Measurements from ENCODE around the gene KCNIP3.
A peak's percentile ranks its signal among the peaks of the same experiment; 100 is the strongest.

KCNIP3 gene

GRCh38 chr2:95332036-95332435 lies 34.9 kb downstream of the KCNIP3 start:
- CTCF ChIA-PET: no interaction called here
- Mint-ChIP-seq H3K9me3 (no peaks in the 10 kb centered on the region), H3K36me3 (no peaks in the 10 kb centered on the region), H3K4me3 (no peak overlapping the region), H3K27me3 (peaks cover 7% of the 10 kb centered on the region), H3K4me1 (no peaks in the 10 kb centered on the region), H3K27ac (no peak overlapping the region)
- no peak for DNase-seq

- CTCF ChIA-PET: no interaction called here
- no peaks in the 10 kb centered on the region for H3K9me3 Mint-ChIP-seq
- no peaks in the 10 kb centered on the region for H3K4me1 Mint-ChIP-seq
- DNase-seq: no peak
- H3K27me3 Mint-ChIP-seq: peaks cover 11% of the 10 kb centered on the region
- no peak overlapping the region for H3K27ac Mint-ChIP-seq
- no peaks in the 10 kb centered on the region for H3K36me3 Mint-ChIP-seq
- H3K4me3 Mint-ChIP-seq: no peak overlapping the region
Observed at GRCh38 chr2:95333056-95333455, 35.9 kb downstream of the KCNIP3 start.

GRCh38 chr2:95333888-95334338 lies 36.8 kb downstream of the KCNIP3 start:
- Mint-ChIP-seq H3K4me1 (no peaks in the 10 kb centered on the region), H3K27me3 (peaks cover 11% of the 10 kb centered on the region), H3K36me3 (no peaks in the 10 kb centered on the region), H3K9me3 (no peaks in the 10 kb centered on the region), H3K27ac (no peak overlapping the region), H3K4me3 (no peak overlapping the region)
- no peak for DNase-seq
- CTCF ChIA-PET: no interaction called here

- no peak for DNase-seq
- H3K4me1 Mint-ChIP-seq: no peaks in the 10 kb centered on the region
- H3K36me3 Mint-ChIP-seq: no peaks in the 10 kb centered on the region
- CTCF ChIA-PET: no interaction called here
- peaks cover 11% of the 10 kb centered on the region for H3K27me3 Mint-ChIP-seq
- H3K4me3 Mint-ChIP-seq: no peak overlapping the region
- no peak overlapping the region for H3K27ac Mint-ChIP-seq
- H3K9me3 Mint-ChIP-seq: no peaks in the 10 kb centered on the region
Observed at GRCh38 chr2:95334916-95335641, 37.9 kb downstream of the KCNIP3 start.

- Mint-ChIP-seq H3K36me3 (no peaks in the 10 kb centered on the region), H3K9me3 (no peaks in the 10 kb centered on the region), H3K27ac (no peak overlapping the region), H3K27me3 (peaks cover 16% of the 10 kb centered on the region), H3K4me3 (no peak overlapping the region), H3K4me1 (no peaks in the 10 kb centered on the region)
- CTCF ChIA-PET: no interaction called here
- DNase-seq: no peak
Observed at GRCh38 chr2:95336406-95336805, 39.3 kb downstream of the KCNIP3 start.

GRCh38 chr2:95337829-95338228 lies 40.7 kb downstream of the KCNIP3 start:
- H3K4me3 Mint-ChIP-seq: no peak overlapping the region
- no peak for DNase-seq
- H3K4me1 Mint-ChIP-seq: no peaks in the 10 kb centered on the region
- CTCF ChIA-PET: no interaction called here
- H3K9me3 Mint-ChIP-seq: no peaks in the 10 kb centered on the region
- H3K27ac Mint-ChIP-seq: no peak overlapping the region
- peaks cover 30% of the 10 kb centered on the region for H3K27me3 Mint-ChIP-seq
- H3K36me3 Mint-ChIP-seq: no peaks in the 10 kb centered on the region

GRCh38 chr2:95342556-95343320 lies 45.6 kb downstream of the KCNIP3 start:
- H3K36me3 Mint-ChIP-seq: no peaks in the 10 kb centered on the region
- peaks cover 7% of the 10 kb centered on the region for H3K4me1 Mint-ChIP-seq
- H3K27ac Mint-ChIP-seq: no peak overlapping the region
- H3K9me3 Mint-ChIP-seq: no peaks in the 10 kb centered on the region
- DNase-seq: peak; percentile 2
- H3K4me3 Mint-ChIP-seq: no peak overlapping the region
- CTCF ChIA-PET: no interaction called here
- H3K27me3 Mint-ChIP-seq: peaks cover 64% of the 10 kb centered on the region

GRCh38 chr2:95343429-95344214 lies 46.5 kb downstream of the KCNIP3 start:
- CTCF ChIA-PET: interaction anchor here (1.5 kb wide), 1 partner anchor 10 kb away, joined by 4 read pairs; no protein-coding TSS in a partner anchor
- Mint-ChIP-seq H3K4me1 (peaks cover 7% of the 10 kb centered on the region), H3K27me3 (peaks cover 71% of the 10 kb centered on the region), H3K4me3 (no peak overlapping the region), H3K9me3 (no peaks in the 10 kb centered on the region), H3K36me3 (no peaks in the 10 kb centered on the region), H3K27ac (no peak overlapping the region)
- peak; percentile 6 for DNase-seq

GRCh38 chr2:95344215-95344583 lies 47.1 kb downstream of the KCNIP3 start:
- CTCF ChIA-PET: interaction anchor here (1.5 to 2.3 kb wide), 2 partner anchors 9 to 45 kb away, joined by 4 to 7 read pairs; no protein-coding TSS in a partner anchor
- peaks cover 7% of the 10 kb centered on the region for H3K4me1 Mint-ChIP-seq
- no peak overlapping the region for H3K4me3 Mint-ChIP-seq
- no peaks in the 10 kb centered on the region for H3K9me3 Mint-ChIP-seq
- H3K27me3 Mint-ChIP-seq: peaks cover 77% of the 10 kb centered on the region
- H3K36me3 Mint-ChIP-seq: no peaks in the 10 kb centered on the region
- no peak for DNase-seq
- H3K27ac Mint-ChIP-seq: no peak overlapping the region

GRCh38 chr2:95344656-95345055 lies 47.5 kb downstream of the KCNIP3 start:
- H3K4me1 Mint-ChIP-seq: peaks cover 7% of the 10 kb centered on the region
- no peaks in the 10 kb centered on the region for H3K36me3 Mint-ChIP-seq
- H3K9me3 Mint-ChIP-seq: no peaks in the 10 kb centered on the region
- CTCF ChIA-PET: interaction anchor here (0.6 to 2.3 kb wide), 10 partner anchors 9 to 322 kb away, joined by 3 to 7 read pairs (median 4); partner anchors contain the start of gene MAL
- no peak overlapping the region for H3K27ac Mint-ChIP-seq
- no peak overlapping the region for H3K4me3 Mint-ChIP-seq
- no peak for DNase-seq
- H3K27me3 Mint-ChIP-seq: peaks cover 81% of the 10 kb centered on the region

GRCh38 chr2:95345081-95345562 lies 48.0 kb downstream of the KCNIP3 start:
- Mint-ChIP-seq H3K36me3 (no peaks in the 10 kb centered on the region), H3K4me1 (peaks cover 7% of the 10 kb centered on the region), H3K4me3 (peak overlapping the region; percentile 50), H3K27ac (no peak overlapping the region), H3K27me3 (peaks cover 84% of the 10 kb centered on the region), H3K9me3 (no peaks in the 10 kb centered on the region)
- no peak for DNase-seq
- CTCF ChIA-PET: interaction anchor here (0.6 to 2.3 kb wide), 10 partner anchors 8 to 322 kb away, joined by 3 to 7 read pairs (median 4); partner anchors contain the start of gene MAL

- H3K27ac Mint-ChIP-seq: no peak overlapping the region
- H3K36me3 Mint-ChIP-seq: no peaks in the 10 kb centered on the region
- H3K9me3 Mint-ChIP-seq: no peaks in the 10 kb centered on the region
- CTCF ChIA-PET: interaction anchor here (0.7 to 2.3 kb wide), 9 partner anchors 8 to 323 kb away, joined by 3 to 7 read pairs (median 4); partner anchors contain the start of gene MAL
- H3K4me3 Mint-ChIP-seq: peak overlapping the region; percentile 66
- H3K4me1 Mint-ChIP-seq: peaks cover 7% of the 10 kb centered on the region
- H3K27me3 Mint-ChIP-seq: peaks cover 88% of the 10 kb centered on the region
- peak; percentile 69 for DNase-seq
Observed at GRCh38 chr2:95345563-95346230, 48.5 kb downstream of the KCNIP3 start.

GRCh38 chr2:95346231-95346737 lies 49.1 kb downstream of the KCNIP3 start:
- CTCF ChIA-PET: interaction anchor here (2.3 kb wide), 1 partner anchor 43 kb away, joined by 7 read pairs; no protein-coding TSS in a partner anchor
- no peak overlapping the region for H3K27ac Mint-ChIP-seq
- no peaks in the 10 kb centered on the region for H3K9me3 Mint-ChIP-seq
- H3K4me3 Mint-ChIP-seq: no peak overlapping the region
- peaks cover 87% of the 10 kb centered on the region for H3K27me3 Mint-ChIP-seq
- no peaks in the 10 kb centered on the region for H3K36me3 Mint-ChIP-seq
- H3K4me1 Mint-ChIP-seq: peaks cover 7% of the 10 kb centered on the region
- DNase-seq: no peak

All from activated naive CD4-positive, alpha-beta T cell treated with anti-CD3 and anti-CD28 coated beads, Interleukin-2, amount 10 ng/mL, durations not matched to agents 7 days and 5 days (primary cell).